HG03196 (cell line): ENCODE results near the gene TRAF3.

ENCODE experiments used
- ATAC-seq: cut with Tn5 transposase; IDR thresholded peaks from one replicate; pipeline ENCODE4 v1.9.1; 2021; ENCODE audit not compliant: unreplicated experiment

TRAF3 gene

GRCh38 chr14:102775855-102776760 is 1.1 kb upstream of the TRAF3 start:
- no peak for ATAC-seq

GRCh38 chr14:102777711-102778337 is 575 bp downstream of the TRAF3 start:
- peak; percentile 3 for ATAC-seq

- ATAC-seq = no peak
Measured at GRCh38 chr14:102778338-102779083, 1.3 kb downstream of the TRAF3 start.

GRCh38 chr14:102779084-102779462 is 1.8 kb downstream of the TRAF3 start:
- ATAC-seq = no peak

- no peak for ATAC-seq
Measured at GRCh38 chr14:102779574-102780315, 2.5 kb downstream of the TRAF3 start.

GRCh38 chr14:102781063-102781462 is 3.8 kb downstream of the TRAF3 start:
- ATAC-seq = no peak

- no peak for ATAC-seq
Measured at GRCh38 chr14:102782974-102783373, 5.7 kb downstream of the TRAF3 start.

- ATAC-seq = no peak
Measured at GRCh38 chr14:102784892-102785594, 7.8 kb downstream of the TRAF3 start.

- no peak for ATAC-seq
Measured at GRCh38 chr14:102785595-102785963, 8.3 kb downstream of the TRAF3 start.

- ATAC-seq = no peak
Measured at GRCh38 chr14:102786768-102787167, 9.5 kb downstream of the TRAF3 start.

GRCh38 chr14:102789349-102789748 is 12.1 kb downstream of the TRAF3 start:
- no peak for ATAC-seq

- ATAC-seq = no peak
Measured at GRCh38 chr14:102793531-102794328, 16.5 kb downstream of the TRAF3 start.

GRCh38 chr14:102795060-102795925 is 18.0 kb downstream of the TRAF3 start:
- no peak for ATAC-seq

- ATAC-seq = no peak
Measured at GRCh38 chr14:102796661-102797190, 19.5 kb downstream of the TRAF3 start.

- no peak for ATAC-seq
Measured at GRCh38 chr14:102798926-102799325, 21.7 kb downstream of the TRAF3 start.

- no peak for ATAC-seq
Measured at GRCh38 chr14:102799684-102800562, 22.7 kb downstream of the TRAF3 start.

- ATAC-seq = no peak
Measured at GRCh38 chr14:102802834-102803523, 25.7 kb downstream of the TRAF3 start.
